GM23338 (cell line): ENCODE results near the gene JOSD2.

Experiments
- CREB1 ChIP-seq: fragments of 250-450 bp; sonication (Bioruptor Pico); IDR thresholded peaks from 2 replicates; pipeline ENCODE4 v1.5.0; 2020; ENCODE audit warnings: low read depth, mild to moderate bottlenecking, moderate library complexity
- CTCF ChIP-seq, 2 experiments: fragments of 200-600 bp in 1 of 2; sonication (generic) in 1 of 2; conservative IDR thresholded peaks; 2 replicates each; pipeline versions ENCODE4 v1.5.1 to v1.6.1; 2016 to 2017; ENCODE audit warnings: antibody characterized with exemption in 2 of 2, low read depth in 2 of 2, mild to moderate bottlenecking in 2 of 2, moderate library complexity in 1 of 2
- ETS1 ChIP-seq: IDR thresholded peaks from 2 replicates; pipeline ENCODE4 v1.6.1; 2016; ENCODE audit warnings: antibody characterized with exemption
- EZH2 ChIP-seq: fragments of 200-600 bp; sonication (generic); IDR thresholded peaks from one replicate; pipeline ENCODE4 v1.8.0; 2017; ENCODE audit warnings: antibody characterized with exemption, mild to moderate bottlenecking, low read depth; ENCODE audit not compliant: unreplicated experiment
- EZH2phosphoT487 ChIP-seq: fragments of 200-600 bp; sonication (generic); IDR thresholded peaks from one replicate; pipeline ENCODE4 v1.8.1; 2018; ENCODE audit warnings: antibody characterized with exemption; ENCODE audit not compliant: unreplicated experiment
- JUNB ChIP-seq: IDR thresholded peaks from one replicate; pipeline ENCODE4 v1.6.1; 2016; ENCODE audit warnings: antibody characterized with exemption; ENCODE audit not compliant: unreplicated experiment
- NANOG ChIP-seq: IDR thresholded peaks from 2 replicates; pipeline ENCODE4 v1.6.1; 2016; ENCODE audit warnings: antibody characterized with exemption, borderline replicate concordance
- POLR2AphosphoS5 ChIP-seq: IDR thresholded peaks from 2 replicates; pipeline ENCODE4 v1.6.1; 2016; ENCODE audit warnings: antibody characterized with exemption, low read depth
- REST ChIP-seq: IDR thresholded peaks from one replicate; pipeline ENCODE4 v1.6.1; 2018; ENCODE audit warnings: antibody characterized with exemption; ENCODE audit not compliant: unreplicated experiment
- STAT1 ChIP-seq: IDR thresholded peaks from one replicate; pipeline ENCODE4 v1.6.1; 2016; ENCODE audit warnings: antibody characterized with exemption; ENCODE audit not compliant: unreplicated experiment
- ZNF331 ChIP-seq: fragments of 250-450 bp; sonication (Bioruptor Pico); IDR thresholded peaks from 2 replicates; pipeline ENCODE4 v1.5.0; 2020; ENCODE audit warnings: low read depth, mild to moderate bottlenecking, moderate library complexity
- ZNF462 ChIP-seq: fragments of 250-450 bp; sonication (Bioruptor Pico); IDR thresholded peaks from 2 replicates; pipeline ENCODE4 v1.5.0; 2020; ENCODE audit warnings: mild to moderate bottlenecking, moderate library complexity

GRCh38 chr19:50516964-50517703, 6.1 kb upstream of the JOSD2 start:
- TF ChIP-seq CTCF (conservative IDR thresholded peaks at IDR 0.05; ENCODE audit: low read depth in 2 of 2) = no peak
- TF ChIP-seq EZH2 = no peak
- no peak for TF ChIP-seq CREB1
- no peak for TF ChIP-seq POLR2AphosphoS5
- no peak for TF ChIP-seq EZH2phosphoT487
- no peak for TF ChIP-seq JUNB
- no peak for TF ChIP-seq REST
- TF ChIP-seq STAT1 = no peak
- no peak for TF ChIP-seq NANOG
- TF ChIP-seq ZNF331 (CRISPR knock-in tag) = no peak
- no peak for TF ChIP-seq ETS1
- TF ChIP-seq ZNF462 = no peak
